SK-N-MC (cell line): Measurements from ENCODE around the gene ZNF148.

ENCODE experiments used
- EZH2 ChIP-seq: fragments of 200-600 bp; sonication (generic); IDR thresholded peaks from one replicate; pipeline ENCODE4 v1.6.1; 2017; ENCODE audit warnings: antibody characterized with exemption
- POLR2AphosphoS5 ChIP-seq: IDR thresholded peaks from 2 replicates; pipeline ENCODE4 v1.6.1; 2012; ENCODE audit warnings: mild to moderate bottlenecking, low read depth, low read length, borderline replicate concordance

DNA sequence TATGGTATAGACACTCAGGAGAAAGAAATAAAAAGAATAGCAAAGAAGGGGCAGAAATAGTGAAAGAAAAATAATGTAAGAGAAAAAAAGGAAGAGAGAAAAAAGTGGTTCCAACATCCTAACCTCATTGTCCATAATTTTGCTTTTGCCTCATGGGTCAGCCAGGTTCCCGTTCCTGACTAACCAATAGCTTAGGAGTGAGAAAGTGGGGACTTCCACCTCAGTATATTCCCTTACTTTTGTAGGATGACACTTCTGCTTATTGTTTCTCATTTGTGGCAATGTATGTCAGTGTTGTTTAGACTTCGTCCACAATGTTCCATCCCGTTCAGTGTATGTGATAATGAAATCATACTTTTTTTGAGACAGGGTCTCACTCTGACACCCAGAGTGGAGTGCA is 153.3 kb downstream of the ZNF148 start:
- TF ChIP-seq EZH2 (no peak), POLR2AphosphoS5 (no peak)
